Endothelial cell of umbilical vein (primary cell): ENCODE data around the gene MARVELD3.

Experiments used
- POLR2A ChIP-seq: IDR thresholded peaks from 2 replicates; pipeline ENCODE4 v1.6.1; 2012; ENCODE audit warnings: low read depth, mild to moderate bottlenecking, control low read depth, low read length
- POLR2AphosphoS5 ChIP-seq: IDR thresholded peaks from 2 replicates; pipeline ENCODE4 v1.6.1; 2012; ENCODE audit warnings: low read depth, mild to moderate bottlenecking, control low read depth, low read length, moderate library complexity; ENCODE audit not compliant: insufficient read depth
- TF ChIP-seq, protein P1 (sequence below): IDR thresholded peaks from 2 replicates; pipeline ENCODE4 v1.6.1; 2011; ENCODE audit not compliant: insufficient read depth, insufficient read length
- TF ChIP-seq, protein P2 (sequence below), 2 donors: IDR thresholded peaks; 1 replicate in 1 of 2; 2 replicates in 1 of 2; pipeline ENCODE4 v1.5.1; 2011; ENCODE audit warnings: low read length in 2 of 2, mild to moderate bottlenecking in 2 of 2, moderate library complexity in 2 of 2, control low read depth in 1 of 2, inconsistent platforms in 1 of 2, low read depth in 1 of 2; ENCODE audit not compliant: insufficient read depth in 1 of 2; ENCODE audit errors: extremely low read depth in 1 of 2

DNA sequence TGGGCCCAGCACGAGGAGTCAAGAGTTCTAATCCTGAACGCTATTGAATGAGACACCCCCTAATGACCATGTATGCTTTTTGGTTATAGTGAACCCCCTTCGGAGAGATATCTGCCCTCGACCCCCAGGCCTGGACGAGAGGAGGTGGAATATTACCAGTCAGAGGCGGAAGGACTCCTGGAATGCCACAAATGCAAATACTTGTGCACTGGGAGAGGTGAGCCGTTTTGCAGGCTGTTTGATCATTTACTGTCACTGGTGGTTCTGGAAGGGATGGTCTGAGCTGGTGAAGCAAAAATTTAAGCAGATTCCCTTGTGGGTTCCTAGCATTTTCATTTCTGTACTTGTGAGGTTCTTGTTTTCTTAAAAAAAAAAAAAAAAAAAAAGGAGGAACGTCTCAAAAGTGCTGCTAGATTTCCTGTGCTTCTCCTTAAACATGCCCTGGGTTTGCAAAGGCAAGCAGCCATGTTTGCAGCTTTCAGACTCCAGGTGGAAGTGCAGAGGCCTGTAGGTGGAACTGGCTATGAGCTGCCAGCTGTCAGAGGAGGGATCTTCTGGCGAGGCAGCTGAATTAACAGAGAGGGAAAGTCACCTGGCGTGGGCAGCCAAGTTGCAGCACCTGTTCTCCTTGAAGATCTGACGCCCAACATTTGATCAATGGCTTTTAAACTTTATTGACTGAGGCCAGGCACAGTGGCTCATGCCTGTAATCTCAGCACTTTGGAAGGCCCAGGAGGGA lies 3.5 kb downstream of the MARVELD3 start:
- TF ChIP-seq POLR2A (no peak), POLR2AphosphoS5 (no peak)
- TF ChIP-seq, protein P1, sequence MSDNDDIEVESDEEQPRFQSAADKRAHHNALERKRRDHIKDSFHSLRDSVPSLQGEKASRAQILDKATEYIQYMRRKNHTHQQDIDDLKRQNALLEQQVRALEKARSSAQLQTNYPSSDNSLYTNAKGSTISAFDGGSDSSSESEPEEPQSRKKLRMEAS, result no peak
- TF ChIP-seq, protein P2, sequence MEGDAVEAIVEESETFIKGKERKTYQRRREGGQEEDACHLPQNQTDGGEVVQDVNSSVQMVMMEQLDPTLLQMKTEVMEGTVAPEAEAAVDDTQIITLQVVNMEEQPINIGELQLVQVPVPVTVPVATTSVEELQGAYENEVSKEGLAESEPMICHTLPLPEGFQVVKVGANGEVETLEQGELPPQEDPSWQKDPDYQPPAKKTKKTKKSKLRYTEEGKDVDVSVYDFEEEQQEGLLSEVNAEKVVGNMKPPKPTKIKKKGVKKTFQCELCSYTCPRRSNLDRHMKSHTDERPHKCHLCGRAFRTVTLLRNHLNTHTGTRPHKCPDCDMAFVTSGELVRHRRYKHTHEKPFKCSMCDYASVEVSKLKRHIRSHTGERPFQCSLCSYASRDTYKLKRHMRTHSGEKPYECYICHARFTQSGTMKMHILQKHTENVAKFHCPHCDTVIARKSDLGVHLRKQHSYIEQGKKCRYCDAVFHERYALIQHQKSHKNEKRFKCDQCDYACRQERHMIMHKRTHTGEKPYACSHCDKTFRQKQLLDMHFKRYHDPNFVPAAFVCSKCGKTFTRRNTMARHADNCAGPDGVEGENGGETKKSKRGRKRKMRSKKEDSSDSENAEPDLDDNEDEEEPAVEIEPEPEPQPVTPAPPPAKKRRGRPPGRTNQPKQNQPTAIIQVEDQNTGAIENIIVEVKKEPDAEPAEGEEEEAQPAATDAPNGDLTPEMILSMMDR (IDR thresholded peaks at IDR 0.05; ENCODE audit: extremely low read depth in 1 of 2, insufficient read depth in 1 of 2, low read depth in 1 of 2, low read length in 2 of 2), result no peak
